ENCODE data around the gene ACYP2.

The ACYP2 gene

GRCh38 chr2:54342603-54343002 lies 227.2 kb downstream of the ACYP2 start:
- H3K36me3 Mint-ChIP-seq (ENCODE audit: low read depth): no peaks in the 10 kb centered on the region
- no peaks in the 10 kb centered on the region for H3K4me1 Mint-ChIP-seq (ENCODE audit: low read depth)
- H3K27me3 Mint-ChIP-seq: peaks cover 10% of the 10 kb centered on the region
- no peaks in the 10 kb centered on the region for H3K9me3 Mint-ChIP-seq
- H3K27ac Mint-ChIP-seq: no peak overlapping the region
- H3K4me3 Mint-ChIP-seq: no peak overlapping the region
- DNase-seq: no peak

- Mint-ChIP-seq H3K9me3 (no peaks in the 10 kb centered on the region), H3K27ac (no peak overlapping the region), H3K36me3 (ENCODE audit: low read depth) (no peaks in the 10 kb centered on the region), H3K4me3 (no peak overlapping the region), H3K4me1 (ENCODE audit: low read depth) (no peaks in the 10 kb centered on the region), H3K27me3 (peaks cover 12% of the 10 kb centered on the region)
- DNase-seq: no peak
These were observed 232.2 kb downstream of the ACYP2 start for GRCh38 chr2:54347622-54348021.

GRCh38 chr2:54348646-54349045 lies 233.2 kb downstream of the ACYP2 start:
- Mint-ChIP-seq H3K4me3 (no peak overlapping the region), H3K27me3 (peaks cover 21% of the 10 kb centered on the region), H3K4me1 (ENCODE audit: low read depth) (no peaks in the 10 kb centered on the region), H3K27ac (no peak overlapping the region), H3K36me3 (ENCODE audit: low read depth) (no peaks in the 10 kb centered on the region), H3K9me3 (no peaks in the 10 kb centered on the region)
- DNase-seq: no peak

GRCh38 chr2:54350426-54350825 lies 235.0 kb downstream of the ACYP2 start:
- H3K9me3 Mint-ChIP-seq: no peaks in the 10 kb centered on the region
- peaks cover 11% of the 10 kb centered on the region for H3K27me3 Mint-ChIP-seq
- no peaks in the 10 kb centered on the region for H3K36me3 Mint-ChIP-seq (ENCODE audit: low read depth)
- no peak overlapping the region for H3K4me3 Mint-ChIP-seq
- no peaks in the 10 kb centered on the region for H3K4me1 Mint-ChIP-seq (ENCODE audit: low read depth)
- no peak overlapping the region for H3K27ac Mint-ChIP-seq
- no peak for DNase-seq

GRCh38 chr2:54353216-54353615 lies 237.8 kb downstream of the ACYP2 start:
- no peaks in the 10 kb centered on the region for H3K9me3 Mint-ChIP-seq
- DNase-seq: no peak
- H3K4me1 Mint-ChIP-seq (ENCODE audit: low read depth): no peaks in the 10 kb centered on the region
- H3K4me3 Mint-ChIP-seq: no peak overlapping the region
- no peak overlapping the region for H3K27ac Mint-ChIP-seq
- H3K36me3 Mint-ChIP-seq (ENCODE audit: low read depth): no peaks in the 10 kb centered on the region
- H3K27me3 Mint-ChIP-seq: peaks cover 18% of the 10 kb centered on the region

Measured in activated T-cell treated with anti-CD3 and anti-CD28 coated beads, Interleukin-2, amount 50 U/mL, for 24 hours (primary cell).